NCI-H2029 treated with DMSO at 0.1 percent for 48 hours (cell line): ENCODE results near the gene PLEKHG4B.
"Not testable (repeated sequence)": the region's sequence is repeated elsewhere in the genome, so short reads cannot be mapped to it uniquely, and the experiment has no call there.

Experiments used
- DNase-seq: peaks from one replicate; lab custom pipeline; 2025; lab: John Stamatoyannopoulos, UW

Gene PLEKHG4B

DNA sequence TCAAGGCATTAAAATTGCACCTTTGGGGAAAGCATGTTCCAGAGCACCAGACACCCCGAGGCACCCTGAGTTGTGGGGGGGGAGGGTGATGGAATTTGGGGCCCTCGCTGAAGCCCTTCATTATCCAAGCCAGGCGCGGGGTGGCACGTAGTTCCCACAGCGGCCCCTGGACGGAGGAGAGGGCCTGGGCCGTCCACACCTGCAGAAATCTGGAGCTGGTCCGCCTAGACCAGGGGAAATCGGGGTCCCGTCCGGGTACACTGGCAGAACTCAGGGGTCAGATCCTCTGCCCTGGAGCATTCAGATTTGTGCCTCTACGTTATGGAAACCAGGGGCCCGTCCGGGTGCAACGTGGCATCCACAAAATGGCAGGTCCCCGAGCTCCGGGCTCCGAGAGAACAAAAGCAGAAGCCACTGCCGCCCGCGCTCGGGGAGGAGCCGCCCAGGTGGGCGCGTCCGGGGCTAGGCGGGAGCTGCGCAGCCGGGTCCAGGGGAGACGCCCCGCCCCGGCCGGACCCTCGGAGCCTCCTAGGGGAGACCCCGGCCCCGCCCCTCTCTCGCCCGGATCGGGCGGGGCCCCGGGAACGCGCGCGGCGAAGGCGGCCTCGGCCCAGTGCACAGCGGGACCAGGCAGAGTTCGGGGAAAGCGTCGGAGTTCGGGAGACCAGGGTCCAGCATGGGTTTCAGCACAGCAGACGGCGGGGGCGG is at the start of gene PLEKHG4B:
PLEKHG4B (plus strand) TSS at position 613 of the 708 bp plus-strand sequence; CDS start at position 677, 64 bp downstream.
- DNase-seq, result no peak

- DNase-seq, result no peak
These were observed 49.7 kb upstream of the PLEKHG4B start for GRCh38 chr5:42250-42649.

DNA sequence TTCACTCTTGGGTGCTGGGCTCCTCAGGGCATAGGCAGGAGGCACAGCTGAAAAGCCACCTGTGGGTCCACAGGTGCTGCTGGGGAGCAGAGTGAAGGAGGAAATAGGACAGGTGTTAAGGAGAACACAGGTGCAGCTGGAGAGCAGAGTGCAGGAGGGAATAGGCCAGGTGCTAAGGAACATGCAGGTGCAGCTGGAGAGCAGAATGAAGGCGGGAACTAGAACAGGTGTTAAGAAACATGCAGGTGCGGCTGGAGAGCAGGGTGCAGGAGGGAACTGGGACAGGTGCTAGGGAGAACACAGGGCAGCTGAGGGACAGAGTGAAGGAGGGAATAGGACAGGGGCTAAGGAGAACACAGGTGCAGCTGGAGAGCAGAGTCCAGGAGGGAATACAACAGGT is 43.8 kb upstream of the PLEKHG4B start:
- DNase-seq, result peak; percentile 98

GRCh38 chr5:49530-49929 is 42.4 kb upstream of the PLEKHG4B start:
- DNase-seq, result not testable (repeated sequence)

GRCh38 chr5:49953-50544 is 41.9 kb upstream of the PLEKHG4B start:
- DNase-seq, result no peak

DNA sequence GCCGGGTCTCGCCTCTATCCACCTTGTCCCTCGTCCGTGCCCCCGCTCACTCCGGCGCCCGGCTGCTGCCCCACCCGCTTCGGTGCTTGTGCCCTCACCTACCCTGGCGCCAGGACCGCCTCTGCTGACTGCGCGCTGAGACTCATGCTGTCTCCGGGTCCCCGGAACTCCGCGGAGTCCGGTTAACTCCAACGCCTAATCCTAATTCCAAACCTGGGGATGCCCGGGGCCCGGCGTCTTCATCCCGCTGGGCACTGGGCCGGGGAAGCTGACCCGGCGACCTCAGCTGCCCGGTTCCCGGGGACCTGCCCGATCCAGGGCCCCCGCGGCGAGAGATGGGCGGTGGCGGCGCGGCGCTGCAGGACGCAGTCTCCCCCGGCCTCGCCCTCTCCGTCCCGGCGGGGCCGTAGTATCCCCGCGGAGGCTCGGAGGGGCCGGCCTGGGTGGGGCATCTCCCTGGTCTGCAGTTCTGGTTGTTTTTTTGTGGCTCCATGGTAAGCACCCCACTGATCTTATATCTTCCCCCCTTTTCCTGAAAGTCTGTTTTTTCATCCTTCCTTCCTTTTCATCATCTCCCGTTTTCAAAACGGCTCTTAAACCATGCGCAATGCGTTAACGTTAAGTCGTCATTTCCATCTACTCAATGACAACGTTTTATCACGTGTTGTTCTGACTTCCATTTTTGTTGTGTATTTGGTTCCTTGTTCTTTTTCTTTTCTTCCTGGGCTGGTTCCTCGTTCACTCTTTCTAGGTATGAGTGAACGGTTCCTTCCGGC is 41.1 kb upstream of the PLEKHG4B start:
- no peak for DNase-seq

GRCh38 chr5:51500-51823 is 40.5 kb upstream of the PLEKHG4B start:
- DNase-seq, result no peak

- DNase-seq, result peak; percentile 65
These were observed 38.4 kb upstream of the PLEKHG4B start for GRCh38 chr5:53381-54174.

DNA sequence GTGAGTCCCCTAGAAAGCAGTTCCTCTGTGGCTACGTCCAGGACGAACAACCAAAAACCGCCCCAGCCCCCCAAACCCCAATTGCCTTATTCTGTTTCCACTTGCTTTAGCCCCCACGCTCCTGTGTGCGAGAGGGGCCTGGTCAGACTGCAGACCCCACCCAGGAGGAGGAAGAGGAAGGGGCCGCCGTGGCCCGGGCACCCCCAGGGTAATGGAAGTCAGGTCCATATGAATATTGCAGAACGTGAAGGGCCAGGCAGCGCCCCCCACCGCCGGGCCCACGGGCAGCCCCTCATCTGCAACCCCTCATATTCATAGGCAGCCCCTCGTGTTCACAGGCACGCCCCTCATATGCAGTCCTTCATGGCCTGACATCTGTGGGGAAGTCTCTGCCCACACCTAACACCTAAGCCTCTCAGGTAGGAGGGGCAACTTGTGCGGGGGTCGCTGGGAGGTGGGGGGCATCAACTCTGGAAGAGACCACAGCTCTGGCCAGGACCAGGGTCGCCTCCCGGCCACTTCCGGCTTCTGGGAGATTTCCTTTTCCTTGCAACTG is 37.7 kb upstream of the PLEKHG4B start:
- DNase-seq, result no peak

DNA sequence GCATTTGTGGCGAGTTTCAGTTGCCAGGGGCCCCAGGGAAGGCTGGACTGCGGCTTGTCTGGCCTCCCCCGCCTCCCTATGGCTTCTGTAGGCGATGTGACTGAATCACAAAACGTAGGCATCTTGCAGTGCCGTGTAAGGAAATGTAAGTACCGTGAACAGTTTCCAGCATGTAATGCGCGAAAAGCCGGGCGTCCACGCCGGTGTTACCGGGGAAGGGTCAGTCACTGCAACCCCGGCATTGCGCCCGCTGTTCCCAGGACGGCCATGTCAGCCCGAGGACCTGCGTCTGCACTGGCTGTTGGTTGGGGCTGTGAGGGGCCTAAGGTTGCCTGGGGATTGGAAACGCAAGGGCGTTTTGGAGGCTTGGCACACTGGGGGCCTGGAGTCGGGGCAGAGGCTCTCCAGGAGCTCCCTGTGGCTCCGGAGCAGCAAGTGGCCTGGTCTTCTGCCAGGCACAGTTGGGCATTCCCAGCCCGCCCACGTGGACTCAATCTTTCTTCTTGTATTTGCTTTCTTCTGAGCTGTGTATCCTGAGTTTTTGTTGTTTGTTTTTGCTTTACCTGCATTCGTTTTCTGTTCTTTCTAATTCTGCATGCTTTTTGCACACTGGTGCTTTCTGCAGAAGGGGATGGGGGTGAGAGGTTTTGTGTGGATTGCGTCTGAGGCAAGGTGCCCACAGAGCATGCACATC is 36.9 kb upstream of the PLEKHG4B start:
- peak; percentile 46 for DNase-seq

DNA sequence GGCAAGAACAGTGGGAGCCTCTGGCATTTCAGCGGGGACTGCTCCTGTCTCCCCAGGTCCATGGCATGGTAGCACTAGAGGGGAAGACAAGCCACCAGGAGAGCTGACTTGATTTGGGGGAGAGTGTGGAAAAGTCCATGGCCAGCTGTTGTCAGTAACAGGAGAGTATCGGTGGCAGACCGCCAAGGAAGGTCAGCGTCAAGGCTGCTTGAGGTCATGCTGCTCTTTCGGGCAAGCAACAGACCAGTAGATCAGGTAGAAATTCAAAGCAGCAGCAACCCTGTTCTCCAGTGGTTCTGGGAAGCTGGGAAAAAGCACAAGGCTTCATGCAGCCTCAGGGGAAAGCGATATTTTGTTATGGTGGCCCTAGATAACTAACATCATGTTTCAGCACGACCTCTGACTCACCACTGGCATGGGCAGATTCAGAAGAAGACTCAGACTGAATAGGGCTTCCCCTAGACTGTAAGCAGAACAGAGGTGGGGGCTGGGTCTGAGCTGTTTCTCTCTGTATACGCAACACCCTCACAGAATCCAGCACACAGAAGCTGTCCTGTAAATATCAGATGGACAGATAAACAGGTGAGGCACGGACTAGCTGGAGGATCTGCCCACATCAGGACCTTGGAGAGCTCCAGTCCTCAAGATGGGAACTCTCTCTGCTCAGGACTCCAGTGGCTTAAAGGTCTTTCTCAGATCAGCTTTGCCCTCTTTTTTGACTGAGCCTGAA is 35.2 kb upstream of the PLEKHG4B start:
- peak; percentile 27 for DNase-seq

- DNase-seq, result not testable (repeated sequence)
These were observed 31.7 kb upstream of the PLEKHG4B start for GRCh38 chr5:60250-60649.

DNA sequence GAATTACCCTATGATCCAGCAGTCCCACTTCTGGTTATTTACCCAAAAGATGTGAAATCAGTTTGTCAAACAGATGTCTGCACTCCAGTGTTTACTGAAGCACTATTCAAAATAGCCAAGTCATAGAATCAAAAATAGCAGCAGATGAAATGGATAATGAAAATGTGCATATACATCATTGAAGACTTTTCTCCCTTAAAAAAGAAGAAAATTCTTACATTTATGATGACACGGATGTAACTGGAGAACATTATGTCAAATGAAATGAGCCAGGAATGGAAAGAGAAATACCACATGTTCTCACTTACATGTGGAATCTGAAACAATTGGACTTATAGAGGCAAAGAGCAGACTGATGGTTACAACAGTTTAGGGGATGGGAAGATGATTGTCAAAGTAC is 21.5 kb upstream of the PLEKHG4B start:
- DNase-seq, result no peak

DNA sequence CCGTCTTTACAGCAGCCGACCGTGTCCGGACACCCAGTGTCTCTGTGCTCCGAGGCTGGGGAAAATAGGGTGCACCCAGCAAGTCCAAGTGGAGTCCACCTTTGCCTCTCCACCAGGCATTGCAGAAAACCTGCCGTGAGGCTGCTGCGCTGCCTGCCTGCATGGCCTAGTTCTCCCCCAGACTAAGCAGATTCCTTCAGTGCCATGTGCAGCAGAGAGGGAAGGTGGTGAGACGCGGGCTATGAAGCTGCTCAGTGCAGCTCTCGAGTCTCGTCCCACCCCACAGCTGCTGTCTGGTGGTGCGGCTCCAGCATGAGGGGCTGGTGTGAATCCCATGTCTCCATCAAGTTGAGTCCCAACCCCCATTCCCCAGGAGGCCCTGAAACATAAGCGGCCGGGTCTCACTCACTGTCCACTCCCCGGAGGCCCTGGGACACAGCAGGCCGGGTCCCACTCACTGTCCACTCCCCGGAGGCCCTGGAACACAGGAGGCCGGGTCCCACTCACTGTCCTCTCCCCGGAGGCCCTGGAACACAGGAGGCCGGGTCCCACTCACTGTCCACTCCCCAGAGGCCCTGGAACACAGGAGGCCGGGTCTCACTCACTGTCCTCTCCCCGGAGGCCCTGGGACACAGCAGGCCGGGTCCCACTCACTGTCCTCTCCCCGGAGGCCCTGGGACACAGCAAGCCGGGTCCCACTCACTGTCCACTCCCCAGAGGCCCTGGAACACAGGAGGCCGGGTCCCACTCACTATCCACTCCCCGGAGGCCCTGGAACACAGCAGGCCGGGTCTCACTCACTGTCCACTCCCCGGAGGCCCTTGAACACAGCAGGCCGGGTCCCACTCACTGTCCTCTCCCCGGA is 19.4 kb upstream of the PLEKHG4B start:
- not testable (repeated sequence) for DNase-seq

- DNase-seq, result not testable (repeated sequence)
These were observed 18.9 kb upstream of the PLEKHG4B start for GRCh38 chr5:73181-73447.

GRCh38 chr5:73768-74502 is 18.0 kb upstream of the PLEKHG4B start:
- no peak for DNase-seq

DNA sequence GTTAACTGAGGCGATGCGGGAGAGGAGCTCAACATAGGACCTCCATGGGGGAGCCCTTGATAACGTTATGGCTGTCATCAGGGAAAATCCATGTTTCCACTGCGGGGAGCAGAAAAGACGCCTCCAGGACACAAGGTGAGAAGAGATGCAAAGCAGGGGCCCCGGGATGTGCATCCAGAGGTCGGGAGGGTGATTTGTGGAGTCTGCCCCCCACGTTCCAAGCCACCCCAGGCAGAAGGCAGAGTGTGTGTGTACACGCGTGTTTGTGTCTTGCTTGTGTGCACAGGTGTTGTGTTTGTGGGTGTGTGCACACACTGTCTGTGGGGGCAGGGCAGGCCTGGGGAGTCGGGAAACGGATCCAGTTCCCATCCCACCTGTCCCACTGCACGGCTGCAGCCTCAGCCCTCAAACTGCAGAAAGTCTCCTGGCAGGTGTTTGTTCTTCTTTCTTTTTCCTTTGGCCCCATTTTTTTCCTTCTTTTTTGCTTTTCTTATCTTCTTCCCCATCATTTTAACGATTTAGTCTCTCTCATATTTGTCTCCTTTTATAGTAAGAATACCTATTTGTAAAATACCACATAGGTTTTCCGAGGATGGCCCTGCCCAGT is 17.4 kb upstream of the PLEKHG4B start:
- DNase-seq, result no peak

- no peak for DNase-seq
These were observed 16.3 kb upstream of the PLEKHG4B start for GRCh38 chr5:75331-76320.
